Measurements from ENCODE around the gene SERTAD2. TPM values are rescaled to one million over a fixed set of nuclear protein-coding genes. Genes with fewer than 3 reads are reported as not detected.

Gene SERTAD2
- total RNA-seq, 1 donor from 2014 or later: 27.3 TPM

GRCh38 chr2:64605026-64605471, 48.7 kb downstream of the SERTAD2 start:
- Mint-ChIP-seq H3K27me3 (ENCODE audit: insufficient read depth) (peaks cover 4% of the 10 kb centered on the region), H3K27ac (no peak overlapping the region), H3K4me3 (no peak overlapping the region), H3K4me1 (ENCODE audit: low read depth) (peaks cover 28% of the 10 kb centered on the region), H3K36me3 (ENCODE audit: low read depth) (peaks cover 2% of the 10 kb centered on the region), H3K9me3 (peaks cover 11% of the 10 kb centered on the region)
- no peak for DNase-seq (ENCODE audit: low spot score)
- intact Hi-C loops (cut with micrococcal nuclease): no loop called here

- peaks cover 2% of the 10 kb centered on the region for H3K36me3 Mint-ChIP-seq (ENCODE audit: low read depth)
- H3K27ac Mint-ChIP-seq: no peak overlapping the region
- no peak overlapping the region for H3K4me3 Mint-ChIP-seq
- peaks cover 11% of the 10 kb centered on the region for H3K9me3 Mint-ChIP-seq
- DNase-seq (ENCODE audit: low spot score): no peak
- H3K27me3 Mint-ChIP-seq (ENCODE audit: insufficient read depth): peaks cover 2% of the 10 kb centered on the region
- intact Hi-C loops (cut with micrococcal nuclease): no loop called here
- peaks cover 37% of the 10 kb centered on the region for H3K4me1 Mint-ChIP-seq (ENCODE audit: low read depth)
Measured at GRCh38 chr2:64604155-64604554, 49.6 kb downstream of the SERTAD2 start.

- peaks cover 2% of the 10 kb centered on the region for H3K36me3 Mint-ChIP-seq (ENCODE audit: low read depth)
- no peak overlapping the region for H3K27ac Mint-ChIP-seq
- H3K27me3 Mint-ChIP-seq (ENCODE audit: insufficient read depth): peaks cover 2% of the 10 kb centered on the region
- no peak for DNase-seq (ENCODE audit: low spot score)
- H3K4me3 Mint-ChIP-seq: no peak overlapping the region
- peaks cover 26% of the 10 kb centered on the region for H3K4me1 Mint-ChIP-seq (ENCODE audit: low read depth)
- peaks cover 11% of the 10 kb centered on the region for H3K9me3 Mint-ChIP-seq
- intact Hi-C loops (cut with micrococcal nuclease): no loop called here
Measured at GRCh38 chr2:64602436-64602835, 51.3 kb downstream of the SERTAD2 start.

DNA sequence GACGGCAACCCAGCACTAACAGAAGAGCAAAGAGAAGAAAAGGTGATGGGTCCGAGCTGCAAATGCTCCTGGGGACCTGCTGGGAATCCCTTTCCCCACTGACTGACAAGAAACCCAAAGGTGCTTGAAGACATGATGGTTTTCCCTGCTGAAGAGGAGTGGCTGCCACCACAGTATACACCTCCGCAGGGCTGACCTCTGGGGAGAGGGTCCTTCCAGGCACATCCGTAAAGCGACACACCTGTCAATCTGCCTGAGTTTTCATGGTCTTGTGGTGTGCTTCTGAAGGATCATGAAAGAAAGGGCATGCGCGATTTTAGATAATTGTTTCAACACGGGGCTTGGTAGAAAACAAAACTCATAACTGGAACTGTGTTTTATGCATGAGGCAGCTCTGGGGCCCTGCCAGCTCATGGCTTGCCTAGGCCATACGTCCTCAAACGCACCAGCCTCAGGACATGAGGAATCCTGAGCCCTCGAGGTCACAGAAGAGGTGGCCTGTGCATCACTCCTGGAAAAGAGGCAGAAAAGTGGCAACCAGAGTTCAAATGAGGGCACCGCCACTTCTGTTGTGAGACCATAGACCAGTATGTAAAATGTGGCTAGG, 51.8 kb downstream of the SERTAD2 start:
- Mint-ChIP-seq H3K36me3 (ENCODE audit: low read depth) (peaks cover 2% of the 10 kb centered on the region), H3K4me3 (no peak overlapping the region), H3K9me3 (peaks cover 11% of the 10 kb centered on the region), H3K27me3 (ENCODE audit: insufficient read depth) (peaks cover 2% of the 10 kb centered on the region), H3K4me1 (ENCODE audit: low read depth) (peaks cover 21% of the 10 kb centered on the region), H3K27ac (no peak overlapping the region)
- no peak for DNase-seq (ENCODE audit: low spot score)
- intact Hi-C loops (cut with micrococcal nuclease): no loop called here

- no peak overlapping the region for H3K4me3 Mint-ChIP-seq
- peaks cover 11% of the 10 kb centered on the region for H3K9me3 Mint-ChIP-seq
- DNase-seq (ENCODE audit: low spot score): no peak
- H3K27ac Mint-ChIP-seq: no peak overlapping the region
- peaks cover 14% of the 10 kb centered on the region for H3K4me1 Mint-ChIP-seq (ENCODE audit: low read depth)
- peaks cover 2% of the 10 kb centered on the region for H3K27me3 Mint-ChIP-seq (ENCODE audit: insufficient read depth)
- peaks cover 2% of the 10 kb centered on the region for H3K36me3 Mint-ChIP-seq (ENCODE audit: low read depth)
- intact Hi-C loops (cut with micrococcal nuclease): no loop called here
Measured at GRCh38 chr2:64601034-64601754, 52.5 kb downstream of the SERTAD2 start.

- Mint-ChIP-seq H3K9me3 (peaks cover 7% of the 10 kb centered on the region), H3K27ac (no peak overlapping the region), H3K4me3 (no peak overlapping the region), H3K27me3 (ENCODE audit: insufficient read depth) (peaks cover 2% of the 10 kb centered on the region), H3K4me1 (ENCODE audit: low read depth) (peaks cover 13% of the 10 kb centered on the region), H3K36me3 (ENCODE audit: low read depth) (peaks cover under 1% of the 10 kb centered on the region)
- DNase-seq (ENCODE audit: low spot score): no peak
- intact Hi-C loops (cut with micrococcal nuclease): no loop called here
Measured at GRCh38 chr2:64599469-64599868, 54.2 kb downstream of the SERTAD2 start.

DNA sequence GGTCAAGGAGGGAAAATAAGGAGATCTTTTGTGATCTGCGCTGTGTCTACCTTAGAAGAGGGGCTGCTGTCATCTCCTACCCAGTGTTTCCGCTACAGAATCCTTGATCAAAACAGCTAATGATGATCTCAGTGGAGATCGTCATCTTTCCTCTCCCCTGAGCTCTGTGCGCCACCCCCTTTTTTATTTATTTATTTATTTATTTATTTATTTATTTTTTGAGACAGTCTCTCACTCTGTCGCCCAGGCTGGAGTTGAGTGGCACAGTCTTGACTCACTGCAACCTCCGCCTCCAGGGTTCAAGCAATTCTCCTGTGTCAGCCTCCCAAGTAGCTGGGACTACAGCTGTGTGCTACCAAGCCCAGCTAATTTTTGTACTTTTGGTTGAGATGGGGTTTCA, 55.5 kb downstream of the SERTAD2 start:
- Mint-ChIP-seq H3K27ac (no peak overlapping the region), H3K36me3 (ENCODE audit: low read depth) (peaks cover 4% of the 10 kb centered on the region), H3K27me3 (ENCODE audit: insufficient read depth) (peaks cover 2% of the 10 kb centered on the region), H3K4me1 (ENCODE audit: low read depth) (peaks cover 17% of the 10 kb centered on the region), H3K9me3 (no peaks in the 10 kb centered on the region), H3K4me3 (no peak overlapping the region)
- DNase-seq (ENCODE audit: low spot score): no peak
- intact Hi-C loops (cut with micrococcal nuclease): no loop called here

DNA sequence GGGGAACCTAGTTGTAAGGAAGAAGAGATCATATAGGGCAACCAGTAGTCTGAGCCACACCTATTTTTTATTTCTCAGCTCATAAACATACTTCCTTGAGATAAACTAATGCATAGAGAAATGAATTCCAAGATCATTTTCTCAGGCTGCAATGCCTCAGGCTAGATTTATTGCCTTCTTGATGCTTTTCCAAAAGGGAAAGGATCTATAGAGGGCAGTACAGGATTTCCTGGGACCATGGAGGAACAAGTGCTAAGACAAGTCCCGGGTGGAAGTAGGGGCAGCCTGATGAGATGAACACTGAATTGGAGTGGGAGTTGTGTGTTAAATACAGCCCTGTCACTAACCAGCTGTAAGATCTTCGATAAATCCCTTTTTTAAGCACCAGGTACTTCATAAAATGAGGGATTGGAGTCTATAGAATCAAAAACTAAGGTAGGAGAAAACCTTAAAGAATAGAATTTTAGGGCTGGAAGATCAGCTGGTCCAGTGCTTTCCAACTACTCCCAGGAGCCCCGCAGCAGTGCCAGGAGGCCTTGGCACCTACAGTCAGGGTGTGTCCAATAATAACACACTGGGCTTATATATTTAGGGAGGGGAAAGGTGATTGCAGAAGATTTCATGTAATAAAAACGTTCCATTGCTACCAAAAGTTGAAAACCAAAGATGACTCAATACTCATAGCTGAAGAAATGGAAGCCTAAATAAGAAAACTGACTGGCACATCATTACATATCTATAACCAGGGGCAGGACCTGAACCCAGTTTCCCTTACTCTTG, 58.1 kb downstream of the SERTAD2 start:
- Mint-ChIP-seq H3K36me3 (ENCODE audit: low read depth) (peaks cover 19% of the 10 kb centered on the region), H3K4me3 (no peak overlapping the region), H3K9me3 (no peaks in the 10 kb centered on the region), H3K27me3 (ENCODE audit: insufficient read depth) (no peaks in the 10 kb centered on the region), H3K4me1 (ENCODE audit: low read depth) (peaks cover 26% of the 10 kb centered on the region), H3K27ac (no peak overlapping the region)
- no peak for DNase-seq (ENCODE audit: low spot score)
- intact Hi-C loops (cut with micrococcal nuclease): no loop called here

DNA sequence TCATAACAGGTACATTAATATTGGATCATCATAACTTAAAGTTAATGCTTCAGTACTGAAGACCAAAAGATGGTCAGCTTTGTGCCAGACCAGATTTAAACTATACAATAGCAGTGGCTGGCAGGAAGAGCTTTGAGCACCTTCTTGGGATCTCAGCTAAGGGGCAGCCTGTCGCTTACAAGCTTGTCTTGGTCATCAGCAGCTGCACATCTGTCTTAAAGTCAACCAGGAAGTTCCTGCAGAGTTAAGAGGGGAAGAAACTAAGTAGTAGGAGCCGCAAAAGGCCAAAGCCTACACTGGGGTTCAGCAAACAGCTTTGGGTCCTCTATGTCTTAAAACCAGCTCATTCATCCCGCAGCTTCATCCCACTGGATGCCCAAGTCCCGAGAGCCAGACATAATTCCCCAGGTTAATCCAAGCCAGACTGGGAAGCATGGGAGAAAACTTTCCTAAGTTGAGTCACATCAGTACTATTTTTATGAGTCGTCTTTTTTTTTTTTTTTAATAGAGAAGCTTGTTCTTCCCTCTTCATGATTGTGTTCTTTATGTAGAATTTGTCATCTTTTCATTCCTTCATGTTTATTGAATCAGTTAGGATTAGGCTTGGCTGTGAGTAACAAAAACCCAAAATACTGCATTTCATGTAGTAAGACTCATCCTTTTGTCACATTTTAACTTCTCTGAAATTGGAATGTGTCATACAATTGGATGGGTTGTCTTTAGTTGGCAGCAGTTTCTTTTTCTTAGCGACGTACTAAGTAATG, 59.3 kb downstream of the SERTAD2 start:
- H3K36me3 Mint-ChIP-seq (ENCODE audit: low read depth): peaks cover 19% of the 10 kb centered on the region
- no peaks in the 10 kb centered on the region for H3K9me3 Mint-ChIP-seq
- H3K4me3 Mint-ChIP-seq: no peak overlapping the region
- intact Hi-C loops (cut with micrococcal nuclease): no loop called here
- H3K27ac Mint-ChIP-seq: peak overlapping the region; percentile 27
- no peaks in the 10 kb centered on the region for H3K27me3 Mint-ChIP-seq (ENCODE audit: insufficient read depth)
- H3K4me1 Mint-ChIP-seq (ENCODE audit: low read depth): peaks cover 20% of the 10 kb centered on the region
- no peak for DNase-seq (ENCODE audit: low spot score)

DNA sequence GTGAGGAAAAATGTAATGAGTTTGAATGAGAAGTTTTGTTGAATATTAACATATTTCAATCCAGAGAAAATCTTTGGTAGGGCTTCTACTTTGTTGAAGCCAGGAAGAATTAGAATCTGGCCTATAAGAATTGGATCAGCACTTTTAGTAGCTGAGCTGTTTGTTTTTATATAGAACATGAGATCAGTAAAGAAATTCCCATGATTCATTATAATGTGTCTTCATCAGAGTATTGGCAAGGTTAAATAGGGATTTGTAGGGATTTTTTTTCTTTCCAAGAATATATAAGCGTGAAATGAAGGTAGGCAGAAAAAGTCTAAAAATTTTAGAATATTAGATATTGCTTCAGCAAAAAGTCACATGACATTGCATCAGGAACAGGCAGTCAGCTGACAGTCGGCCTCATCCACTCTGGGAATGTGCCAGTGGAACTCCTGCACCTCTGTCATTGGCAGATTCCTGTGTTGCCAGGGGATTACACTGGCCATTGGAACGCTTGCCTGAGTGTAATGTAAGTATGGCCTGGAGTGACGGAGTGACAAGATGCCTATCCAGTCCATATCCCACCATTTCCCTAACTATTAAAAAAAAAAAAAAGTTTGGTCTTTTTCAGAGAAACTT, 60.6 kb downstream of the SERTAD2 start:
- Mint-ChIP-seq H3K4me3 (no peak overlapping the region), H3K27ac (no peak overlapping the region), H3K27me3 (ENCODE audit: insufficient read depth) (no peaks in the 10 kb centered on the region), H3K9me3 (no peaks in the 10 kb centered on the region), H3K36me3 (ENCODE audit: low read depth) (peaks cover 27% of the 10 kb centered on the region), H3K4me1 (ENCODE audit: low read depth) (peaks cover 17% of the 10 kb centered on the region)
- intact Hi-C loops (cut with micrococcal nuclease): no loop called here
- DNase-seq (ENCODE audit: low spot score): no peak

- H3K4me3 Mint-ChIP-seq: no peak overlapping the region
- H3K9me3 Mint-ChIP-seq: no peaks in the 10 kb centered on the region
- no peak for DNase-seq (ENCODE audit: low spot score)
- intact Hi-C loops (cut with micrococcal nuclease): no loop called here
- H3K27me3 Mint-ChIP-seq (ENCODE audit: insufficient read depth): no peaks in the 10 kb centered on the region
- H3K36me3 Mint-ChIP-seq (ENCODE audit: low read depth): peaks cover 37% of the 10 kb centered on the region
- peaks cover 25% of the 10 kb centered on the region for H3K4me1 Mint-ChIP-seq (ENCODE audit: low read depth)
- H3K27ac Mint-ChIP-seq: no peak overlapping the region
Measured at GRCh38 chr2:64591188-64591587, 62.5 kb downstream of the SERTAD2 start.

- intact Hi-C loops (cut with micrococcal nuclease): loop anchor here (1.0 to 2.0 kb wide), 6 partner anchors 19 to 286 kb away; no protein-coding TSS in a partner anchor
Measured at GRCh38 chr2:64587561-64587960, 66.2 kb downstream of the SERTAD2 start.

More at GRCh38 chr2:64587561-64587960, 66.2 kb downstream of the SERTAD2 start:
- Mint-ChIP-seq H3K36me3 (ENCODE audit: low read depth) (peaks cover 33% of the 10 kb centered on the region), H3K9me3 (no peaks in the 10 kb centered on the region), H3K4me1 (ENCODE audit: low read depth) (peaks cover 17% of the 10 kb centered on the region), H3K4me3 (no peak overlapping the region), H3K27me3 (ENCODE audit: insufficient read depth) (no peaks in the 10 kb centered on the region), H3K27ac (no peak overlapping the region)
- DNase-seq (ENCODE audit: low spot score): no peak
